Iris pigment epithelial cell (primary cell): ENCODE measurements around the gene CD3E.
"Not testable (repeated sequence)": the region's sequence is repeated elsewhere in the genome, so short reads cannot be mapped to it uniquely, and the experiment has no call there.

Experiments
- DNase-seq: peaks from one replicate; pipeline ENCODE4 v3.0.0-alpha.2; 2011; ENCODE audit warnings: low read depth

The CD3E gene

DNA sequence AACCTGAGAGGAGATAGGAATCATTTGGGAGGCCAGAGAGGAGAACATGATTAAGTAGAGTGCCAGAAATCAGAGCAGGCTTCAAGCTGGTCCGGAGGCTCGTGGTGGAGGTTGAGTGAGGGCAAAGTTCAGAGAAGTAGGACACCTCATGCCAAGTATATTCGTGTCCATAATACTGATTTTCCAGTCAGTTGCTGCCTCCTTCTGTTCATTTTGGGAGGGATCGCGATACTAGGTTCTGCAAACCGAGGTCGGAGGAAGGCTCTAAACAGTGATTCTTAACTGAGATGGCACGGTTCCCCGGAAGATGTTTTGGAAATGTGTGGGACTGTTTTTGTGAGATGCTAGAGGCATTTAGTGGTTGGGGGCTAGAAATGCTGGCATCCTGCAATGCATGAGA lies 13.6 kb upstream of the CD3E start:
- DNase-seq = peak; percentile 19

DNA sequence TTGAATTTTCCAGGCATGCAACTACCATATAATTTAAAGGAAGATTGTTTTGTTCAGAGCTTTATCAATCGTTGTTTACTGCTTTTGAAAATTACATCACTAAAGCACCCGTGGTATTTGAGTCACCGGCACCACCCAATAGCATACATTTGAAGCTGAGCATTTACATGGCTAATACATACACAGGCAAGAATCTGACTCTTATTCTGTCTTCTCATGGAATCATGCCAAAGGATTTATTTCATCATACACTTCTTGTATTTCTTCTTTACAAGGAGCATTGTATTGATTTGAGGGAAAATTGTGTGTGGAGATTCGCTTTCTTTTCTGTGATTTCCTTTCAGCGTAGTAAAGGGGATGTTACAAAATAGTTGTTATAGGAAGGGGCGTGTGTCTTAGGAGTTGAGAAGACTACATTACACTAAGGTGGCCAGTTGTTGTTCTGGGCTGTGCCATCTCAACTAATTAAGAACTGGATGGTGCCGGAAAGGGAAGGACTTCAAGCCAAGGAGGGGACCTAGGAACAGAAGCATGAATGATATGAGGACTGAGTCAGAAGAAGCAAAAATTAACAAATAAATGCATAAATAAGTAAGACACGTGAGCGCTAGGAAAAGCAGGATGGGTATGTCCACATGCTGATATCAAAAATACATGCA lies 12.9 kb upstream of the CD3E start:
- peak; percentile 34 for DNase-seq

DNA sequence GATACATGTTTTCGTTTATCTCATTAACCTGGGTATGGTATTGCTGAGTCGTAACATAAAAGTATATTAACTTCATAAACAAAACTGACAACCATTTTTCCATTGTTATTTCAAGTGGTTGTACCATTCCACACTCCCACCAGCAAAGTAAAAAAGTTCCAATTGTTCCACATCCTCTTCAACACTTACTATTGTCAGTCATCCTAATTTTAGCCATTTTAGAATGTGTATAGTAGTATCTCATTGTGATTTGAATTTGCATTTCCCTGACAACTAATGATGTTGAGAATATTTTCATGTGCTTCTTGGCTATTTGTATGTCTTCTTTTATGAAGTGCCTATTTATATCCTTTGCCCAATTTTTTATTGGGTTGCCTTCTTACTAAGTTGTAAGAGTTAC lies 10.5 kb upstream of the CD3E start:
- no peak for DNase-seq

DNA sequence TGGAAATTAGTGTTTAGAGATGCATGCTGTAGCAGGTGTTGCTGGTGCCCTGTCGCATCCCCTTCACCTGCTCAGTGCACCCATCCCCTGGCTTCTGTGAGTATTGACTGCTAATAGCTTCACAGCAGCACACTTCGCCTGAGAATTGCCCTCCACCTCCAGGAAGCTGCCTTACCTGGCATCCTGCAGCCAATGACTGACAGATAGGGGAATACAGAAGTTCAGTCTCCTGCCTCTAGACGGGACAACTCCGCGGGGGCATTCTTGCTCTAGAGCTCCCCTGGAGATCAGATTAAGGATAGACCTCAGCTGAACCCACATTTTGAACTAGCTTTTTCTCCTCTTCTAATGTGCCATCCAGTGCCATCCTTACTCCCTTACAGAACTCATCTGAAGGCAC lies 9.3 kb upstream of the CD3E start:
- DNase-seq = no peak

DNA sequence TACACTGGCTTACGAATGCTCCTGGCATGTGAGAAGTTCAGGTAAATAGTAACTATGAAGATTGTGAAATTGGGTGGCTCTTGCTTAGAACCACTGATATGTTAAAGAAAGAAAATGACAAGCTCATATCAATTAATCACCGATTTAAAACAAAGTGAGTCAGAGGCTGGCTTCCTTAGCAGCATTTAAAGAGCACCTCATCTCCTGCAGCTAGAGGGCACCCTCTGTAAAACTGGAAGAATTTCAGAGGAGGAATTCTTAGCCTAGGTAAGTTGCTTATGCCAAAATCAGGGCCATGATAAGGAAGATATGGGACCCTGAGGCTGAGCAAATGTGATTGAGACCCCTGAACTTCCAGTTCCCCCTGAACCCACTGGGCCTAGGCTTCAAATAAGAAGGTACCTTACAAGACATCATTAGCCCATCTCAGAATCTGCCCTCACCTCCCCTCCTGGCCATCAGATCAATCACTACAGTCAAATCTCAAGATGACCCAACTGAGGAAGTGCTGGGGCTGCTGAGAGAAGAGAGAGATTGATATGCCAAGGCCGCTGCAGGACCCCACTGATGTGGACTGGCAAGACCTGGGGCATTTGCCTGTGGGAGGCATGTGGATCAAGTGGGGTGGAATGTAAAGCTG lies 8.6 kb upstream of the CD3E start:
- DNase-seq = peak; percentile 54

DNA sequence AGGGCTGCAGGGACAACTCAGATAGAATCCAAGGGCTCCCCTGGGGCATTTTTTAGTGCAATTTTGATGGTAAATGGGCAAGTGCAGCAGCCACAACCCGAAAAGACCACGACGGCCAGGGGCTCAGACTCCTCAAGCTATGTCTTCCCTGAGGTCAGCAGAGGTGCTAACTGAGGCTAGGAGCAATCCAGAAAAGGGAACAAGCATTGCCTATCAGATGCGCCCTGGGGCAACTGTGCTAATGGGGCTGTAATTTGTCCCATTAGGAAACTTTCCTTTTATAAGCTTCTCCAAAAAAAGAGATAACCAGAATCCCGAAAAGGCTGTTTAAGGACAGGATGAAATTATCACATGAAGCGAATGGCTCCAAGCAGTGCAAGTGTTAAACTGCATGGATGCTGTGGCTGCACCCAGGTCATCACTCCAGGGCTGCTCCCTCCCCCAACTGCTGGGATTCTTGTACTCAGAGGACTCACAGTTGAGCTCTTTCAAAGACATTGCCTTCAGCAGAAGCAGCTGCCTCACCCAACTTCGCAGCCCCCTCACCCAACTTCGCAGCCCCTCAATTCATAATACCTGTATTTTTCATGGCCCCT lies 2.8 kb upstream of the CD3E start:
- DNase-seq = no peak

DNA sequence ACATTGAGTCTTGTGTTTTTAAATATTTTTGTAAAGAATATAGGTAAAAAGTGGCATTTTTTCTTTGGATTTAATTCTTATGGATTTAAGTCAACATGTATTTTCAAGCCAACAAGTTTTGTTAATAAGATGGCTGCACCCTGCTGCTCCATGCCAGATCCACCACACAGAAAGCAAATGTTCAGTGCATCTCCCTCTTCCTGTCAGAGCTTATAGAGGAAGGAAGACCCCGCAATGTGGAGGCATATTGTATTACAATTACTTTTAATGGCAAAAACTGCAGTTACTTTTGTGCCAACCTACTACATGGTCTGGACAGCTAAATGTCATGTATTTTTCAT lies 333 bp upstream of the CD3E start:
- DNase-seq = no peak

DNA sequence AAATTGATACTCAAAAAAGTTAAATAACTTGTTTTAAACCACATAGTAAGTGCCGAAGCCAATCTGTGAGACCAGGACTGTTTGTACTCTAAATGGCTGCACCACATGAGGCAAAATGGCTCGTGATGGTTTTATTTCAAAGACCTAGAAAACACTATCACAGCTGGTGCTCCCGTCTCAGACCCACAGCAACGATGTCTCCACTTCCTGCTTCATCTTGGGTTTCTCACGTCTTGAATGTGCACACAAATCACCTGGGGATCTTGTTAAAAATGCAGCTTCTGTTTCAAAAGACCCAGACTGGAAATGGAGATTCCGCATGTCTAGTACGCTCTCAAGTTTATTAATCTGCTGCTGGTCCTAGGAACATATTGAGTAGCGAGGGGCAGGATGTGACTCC lies 1.2 kb downstream of the CD3E start:
- no peak for DNase-seq

DNA sequence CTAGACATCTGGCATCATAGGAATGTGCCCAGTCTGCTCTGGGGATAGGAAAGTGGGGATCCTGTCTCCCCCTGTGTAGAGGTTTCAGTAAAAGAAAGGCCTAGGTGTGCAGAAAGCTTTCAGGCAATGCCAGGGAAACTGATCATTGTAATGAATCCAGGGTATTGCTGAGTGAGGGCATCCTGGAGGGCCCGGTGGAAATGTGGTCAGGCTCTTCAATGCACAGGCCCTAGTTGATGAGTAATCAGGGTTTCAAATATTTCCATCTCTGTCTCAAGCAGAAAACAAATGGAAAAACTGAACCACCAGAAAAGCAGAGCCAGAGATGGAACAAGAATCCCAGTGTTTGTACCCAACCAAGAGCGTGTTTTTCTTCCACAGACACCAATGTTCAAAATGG lies 2.0 kb downstream of the CD3E start:
- peak; percentile 11 for DNase-seq

DNA sequence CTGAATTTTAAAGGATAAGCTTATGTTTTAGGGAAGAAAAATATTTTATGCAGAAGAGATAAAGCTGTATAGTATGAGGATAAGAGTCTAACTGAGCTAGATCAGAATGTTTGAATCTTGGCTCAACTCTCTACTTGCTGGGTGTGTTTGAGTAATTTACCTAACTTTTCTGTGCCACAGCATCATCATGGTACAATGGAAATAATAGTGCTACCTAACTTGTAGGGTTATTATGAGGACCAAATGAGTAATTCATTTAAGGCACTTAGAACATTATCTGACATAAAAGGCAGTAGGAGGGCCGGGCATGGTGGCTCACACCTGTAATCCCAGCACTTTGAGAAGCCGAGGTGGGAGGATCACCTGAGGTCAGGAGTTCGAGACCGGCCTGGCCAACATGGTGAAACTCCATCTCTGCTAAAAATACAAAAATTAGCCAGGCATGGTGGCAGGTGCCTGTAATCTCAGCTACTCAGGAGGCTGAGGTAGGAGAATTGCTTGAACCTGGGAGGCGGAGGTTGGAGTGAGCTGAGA lies 4.5 kb downstream of the CD3E start:
- not testable (repeated sequence) for DNase-seq

DNA sequence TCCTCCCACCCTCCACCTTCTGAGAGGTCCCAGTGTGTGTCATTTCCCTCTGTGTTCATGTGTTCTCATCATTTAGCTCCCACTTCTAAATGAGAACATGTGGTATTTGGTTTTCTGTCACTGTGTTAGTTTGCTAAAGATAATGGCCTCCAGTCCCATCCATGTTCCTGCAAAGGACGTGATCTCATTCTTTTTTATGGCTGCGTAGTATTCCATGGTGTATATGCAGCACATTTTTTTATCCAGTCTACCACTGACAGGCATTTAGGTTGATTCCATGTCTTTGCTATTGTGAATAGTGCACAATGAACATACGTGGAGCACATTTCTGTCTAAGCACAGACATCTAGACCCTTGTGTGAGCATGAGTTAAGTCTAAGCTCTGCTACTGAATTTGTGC lies 5.7 kb downstream of the CD3E start:
- no peak for DNase-seq

DNA sequence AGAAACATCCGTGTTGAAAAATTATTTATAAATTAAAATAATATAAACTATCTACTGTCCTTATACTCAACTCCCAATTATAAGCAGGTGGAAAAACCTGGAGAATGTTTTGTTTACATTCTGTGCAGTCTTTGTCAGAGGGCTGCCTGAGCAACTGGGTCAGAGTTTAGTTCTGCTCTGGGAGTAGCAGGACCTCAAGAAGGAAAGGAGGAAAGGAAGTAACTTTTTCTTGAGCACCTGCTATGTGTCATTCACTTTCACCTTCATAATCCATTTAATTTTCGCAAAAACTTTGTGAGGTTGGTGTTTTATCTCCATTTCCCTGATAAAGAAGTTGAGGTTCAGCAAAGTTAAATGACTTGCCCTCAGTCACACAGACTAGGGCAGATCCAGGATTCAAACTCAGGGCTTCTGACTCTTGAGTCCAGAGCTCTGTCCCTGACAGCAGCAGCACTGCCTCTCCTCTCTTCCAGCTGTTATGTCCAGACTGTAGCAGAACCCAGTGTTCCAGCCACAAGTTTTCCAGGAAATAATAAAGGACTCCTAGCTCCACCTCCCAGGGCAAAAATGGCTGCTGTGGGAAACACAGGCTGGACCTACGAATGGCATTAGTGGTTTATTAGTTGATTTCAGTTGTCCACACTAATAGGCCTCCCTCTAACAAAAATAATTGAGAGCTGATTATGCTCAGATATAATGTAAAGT lies 6.4 kb downstream of the CD3E start:
- DNase-seq = no peak

DNA sequence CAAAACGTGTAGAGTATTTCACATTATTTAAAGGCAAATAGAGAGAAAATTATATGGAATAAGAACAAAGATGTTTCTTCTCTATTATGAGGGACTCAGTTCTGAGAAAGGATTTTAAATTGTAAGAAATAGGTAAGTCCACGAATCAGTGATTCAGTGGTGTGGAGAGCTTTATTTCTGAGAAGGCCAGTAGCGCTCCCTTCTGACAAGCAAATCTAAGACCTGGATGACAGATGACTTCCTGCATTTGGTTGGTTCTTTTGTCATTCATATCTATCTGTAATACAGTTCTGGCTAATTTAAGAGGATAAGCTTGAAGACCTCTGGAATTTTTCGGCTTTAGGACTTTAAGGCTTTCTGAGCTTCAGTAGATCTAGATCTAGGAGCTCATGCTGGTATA lies 7.0 kb downstream of the CD3E start:
- no peak for DNase-seq

DNA sequence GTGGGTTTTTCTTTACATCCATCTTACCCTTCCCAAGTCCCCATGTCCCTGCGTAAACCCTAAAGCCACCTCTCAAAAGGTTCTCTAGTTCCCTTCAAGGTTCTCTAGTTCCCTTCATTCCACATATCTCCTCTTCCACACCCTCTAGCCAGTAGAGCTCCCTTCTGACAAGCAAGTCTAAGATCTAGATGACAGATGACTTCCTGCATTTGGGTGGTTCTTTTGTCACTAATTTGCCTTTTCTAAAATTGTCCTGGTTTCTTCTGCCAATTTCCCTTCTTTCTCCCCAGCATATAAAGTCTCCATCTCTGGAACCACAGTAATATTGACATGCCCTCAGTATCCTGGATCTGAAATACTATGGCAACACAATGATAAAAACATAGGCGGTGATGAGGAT lies 7.8 kb downstream of the CD3E start:
- DNase-seq = no peak

DNA sequence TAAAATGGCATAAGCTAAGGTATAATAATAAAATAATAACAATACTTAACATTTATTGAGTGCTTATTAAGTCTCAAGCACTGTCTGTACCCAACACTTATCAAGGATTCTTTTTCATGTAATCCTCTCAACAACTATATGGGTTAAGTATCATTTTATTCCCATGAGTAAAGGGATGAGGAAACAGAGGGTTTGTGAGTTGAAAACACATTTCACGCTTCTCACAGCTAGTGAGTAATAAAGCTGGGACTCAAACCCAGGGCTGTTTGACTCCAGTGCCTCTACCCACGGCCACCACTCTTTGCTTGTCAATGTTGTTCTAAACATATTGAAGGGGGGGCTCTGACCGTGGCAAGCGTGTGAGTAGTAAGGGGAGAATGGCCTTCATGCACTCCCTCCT lies 8.7 kb downstream of the CD3E start:
- peak; percentile 12 for DNase-seq

DNA sequence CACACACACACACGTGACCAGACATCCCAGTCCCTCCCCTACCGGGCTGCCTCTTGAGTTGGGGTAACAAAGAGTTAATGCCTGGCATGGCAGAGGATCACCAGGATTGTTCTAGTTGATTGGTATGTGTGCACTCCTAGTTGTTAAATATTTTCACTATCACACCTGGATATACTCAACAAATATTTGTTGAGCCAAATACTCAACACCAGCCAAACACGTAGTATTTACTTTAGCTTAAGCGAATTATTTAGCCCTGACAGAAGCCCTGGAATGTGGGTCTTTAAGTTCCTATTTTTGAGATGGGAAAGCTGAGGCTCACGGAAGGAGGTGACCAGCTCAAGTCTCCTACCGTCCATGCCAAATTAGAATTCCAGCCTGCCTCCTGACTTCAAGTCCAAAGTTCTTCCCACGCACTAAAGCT lies 10.5 kb downstream of the CD3E start:
- DNase-seq = no peak

DNA sequence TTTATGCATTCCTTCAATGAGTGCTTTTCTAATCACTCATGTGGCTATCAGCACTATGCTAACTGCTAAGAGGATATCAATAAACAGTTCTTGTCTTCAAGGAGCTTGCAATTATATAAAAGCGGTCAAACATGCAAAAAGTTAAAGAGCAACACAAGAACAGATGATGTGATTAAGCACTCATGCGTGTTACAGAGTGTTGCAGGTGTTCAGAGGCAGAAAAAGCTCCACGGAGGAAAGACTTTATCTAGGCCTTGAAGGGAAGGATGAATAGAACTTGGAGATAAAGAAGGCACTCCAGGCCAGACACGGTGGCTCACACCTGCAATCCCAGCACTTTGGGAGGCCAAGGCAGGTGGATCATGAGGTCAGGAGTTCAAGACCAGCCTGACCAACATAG lies 13.6 kb downstream of the CD3E start:
- DNase-seq = no peak

DNA sequence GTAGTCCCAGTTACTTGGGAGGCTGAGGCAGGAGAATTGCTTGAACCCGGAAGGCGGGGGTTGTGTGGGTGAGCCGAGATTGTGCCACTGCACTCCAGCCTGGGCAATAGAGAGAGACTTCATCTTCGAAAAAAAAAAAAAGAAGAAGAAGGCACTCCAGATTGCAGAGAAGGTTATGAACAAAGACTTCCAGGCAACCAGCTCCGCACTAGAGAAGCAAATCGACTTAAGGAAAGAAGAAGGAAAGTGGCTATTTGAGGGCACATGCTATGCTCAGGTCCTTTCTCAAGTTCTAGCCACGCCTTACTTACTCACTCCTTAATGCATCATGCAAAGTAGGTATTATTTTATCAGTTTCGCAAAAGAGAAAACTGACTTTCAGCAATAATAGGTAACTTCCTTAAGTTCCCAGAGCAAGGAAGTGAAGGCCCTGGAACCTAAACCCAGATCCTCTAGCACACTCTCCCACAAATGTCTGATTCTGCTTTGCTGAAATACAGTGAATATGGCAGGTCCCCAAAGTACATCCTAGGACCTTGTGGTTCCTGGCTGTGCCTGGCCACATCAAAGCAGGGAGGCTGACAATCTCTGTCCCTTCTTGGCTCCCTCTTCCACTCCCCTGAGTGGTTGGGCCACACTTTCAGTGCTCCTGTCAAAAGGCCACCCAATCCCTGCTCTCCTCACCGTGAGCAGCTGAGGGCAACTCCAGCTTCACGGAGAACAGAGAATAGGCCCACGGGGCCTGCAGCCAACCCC lies 14.2 kb downstream of the CD3E start:
- no peak for DNase-seq

DNA sequence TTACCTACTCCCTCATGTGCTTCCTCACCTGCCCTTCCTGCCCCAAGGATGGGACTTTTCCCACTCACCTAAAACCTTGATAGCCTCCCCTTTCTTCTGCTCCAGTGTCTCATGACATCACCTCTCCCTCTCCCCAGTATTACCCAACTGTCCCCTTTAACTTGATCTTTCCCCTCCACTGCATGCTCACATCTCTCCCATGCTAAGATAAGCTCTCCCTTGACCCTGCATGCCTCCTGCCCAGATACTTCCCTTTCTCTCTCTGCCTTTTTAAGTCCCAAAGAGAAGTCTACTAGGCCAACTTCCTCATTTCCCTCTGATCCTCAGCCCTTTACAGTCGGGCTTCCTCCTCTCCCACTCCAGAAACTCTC lies 14.8 kb downstream of the CD3E start:
- no peak for DNase-seq

DNA sequence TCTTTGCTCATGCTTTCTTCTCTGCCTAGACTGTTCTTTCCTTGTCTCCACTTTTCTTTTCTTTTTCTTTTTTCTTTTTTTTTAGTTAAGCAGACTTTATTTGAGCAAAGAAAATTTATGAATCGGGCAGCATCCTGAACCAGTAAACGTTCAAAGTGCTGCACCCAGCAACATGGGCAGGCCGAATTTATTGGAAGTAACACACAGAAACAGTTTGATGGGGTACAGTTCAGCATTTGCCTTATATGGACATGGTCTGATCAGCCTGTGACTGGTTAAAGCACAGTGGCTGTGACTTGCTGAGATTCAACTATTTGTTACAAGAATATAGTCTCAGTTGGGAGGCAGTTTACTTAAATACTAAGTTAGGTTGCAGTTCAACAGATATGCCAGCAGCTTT lies 16.0 kb downstream of the CD3E start:
- no peak for DNase-seq

DNA sequence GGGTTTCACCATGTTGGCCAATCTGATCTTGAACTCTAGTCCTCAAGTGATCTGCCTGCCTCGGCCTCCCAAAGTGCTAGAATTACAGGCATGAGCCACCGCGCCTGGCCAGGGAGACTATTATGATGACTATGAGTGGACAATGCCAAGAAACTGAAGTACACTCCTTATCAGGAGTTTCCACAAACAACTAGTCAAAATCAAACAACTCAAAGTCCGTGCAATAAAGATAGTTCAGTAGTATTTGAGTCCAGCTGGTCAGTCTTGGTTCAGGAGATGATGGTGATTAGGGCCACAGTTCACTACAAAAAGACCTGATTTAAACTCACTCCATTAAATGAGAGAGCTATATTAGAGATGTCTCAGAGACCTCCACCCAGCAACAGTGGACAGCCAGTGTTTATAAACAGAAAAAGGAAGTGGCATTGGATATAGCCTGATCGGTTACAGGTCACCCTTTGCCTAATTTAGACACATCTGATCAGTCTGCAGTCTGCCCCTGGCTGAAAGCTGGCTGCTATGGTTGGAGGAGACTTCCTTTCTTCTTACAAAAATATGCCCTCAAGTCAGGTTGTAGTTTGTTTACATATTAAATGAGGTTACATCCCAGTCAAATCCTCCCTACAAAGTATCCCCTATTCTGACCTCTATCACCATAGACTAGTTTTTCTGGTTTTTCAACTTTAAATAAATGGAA lies 17.0 kb downstream of the CD3E start:
- DNase-seq = no peak

DNA sequence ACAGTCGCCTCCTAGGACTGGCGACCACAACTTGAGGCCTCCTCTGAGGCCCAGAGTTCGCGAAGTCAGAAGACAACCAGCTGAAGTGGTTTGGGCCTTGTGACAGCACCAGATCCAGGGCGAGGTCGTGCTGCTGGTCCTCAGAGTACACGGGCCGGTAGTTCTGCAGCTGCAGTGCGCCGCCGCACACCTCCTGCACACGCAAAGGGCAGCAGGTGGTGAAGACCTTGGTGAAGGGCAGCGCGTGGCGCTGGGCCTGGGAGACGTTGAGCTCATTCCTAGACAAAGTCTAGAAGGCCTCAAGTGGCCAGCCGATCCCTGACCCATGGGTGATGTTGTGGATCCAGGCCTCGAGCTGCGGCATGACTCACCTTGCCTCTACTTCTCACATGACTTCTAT lies 18.2 kb downstream of the CD3E start:
- DNase-seq = no peak
